ENCODE measurements around the gene CNOT6.

Gene CNOT6

DNA sequence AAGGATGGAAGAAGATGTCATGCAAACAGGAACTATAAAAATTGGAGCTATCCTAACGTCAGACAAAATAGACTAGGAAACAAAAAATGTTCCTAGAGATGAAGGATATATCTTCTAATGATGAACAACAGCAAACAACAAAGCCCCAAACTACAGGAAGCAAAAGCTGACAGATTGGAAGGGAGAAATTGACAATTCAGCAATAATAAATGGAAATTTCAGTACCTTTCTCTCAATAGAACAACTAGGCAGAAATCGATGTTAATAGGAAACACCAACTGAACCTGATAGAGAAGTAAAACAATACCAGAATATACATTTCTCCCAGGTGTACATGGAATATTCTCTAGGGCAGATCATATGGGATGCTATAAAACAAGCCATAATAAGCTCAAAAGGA lies 89.6 kb downstream of the CNOT6 start:
- H3K4me3 Mint-ChIP-seq: no peak overlapping the region
- DNase-seq (no peak), ATAC-seq (replicated peaks) (no peak)
- H3K27ac Mint-ChIP-seq: no peak overlapping the region
- no peaks in the 10 kb centered on the region for H3K9me3 Mint-ChIP-seq
- peaks cover 3% of the 10 kb centered on the region for H3K36me3 Mint-ChIP-seq (ENCODE audit: insufficient read depth)
- peaks cover under 1 to 7% of the 10 kb centered on the region in 2 donors for H3K27me3 Mint-ChIP-seq
- no peaks in the 10 kb centered on the region for H3K4me1 Mint-ChIP-seq (ENCODE audit: low read depth in 2 of 2)

DNA sequence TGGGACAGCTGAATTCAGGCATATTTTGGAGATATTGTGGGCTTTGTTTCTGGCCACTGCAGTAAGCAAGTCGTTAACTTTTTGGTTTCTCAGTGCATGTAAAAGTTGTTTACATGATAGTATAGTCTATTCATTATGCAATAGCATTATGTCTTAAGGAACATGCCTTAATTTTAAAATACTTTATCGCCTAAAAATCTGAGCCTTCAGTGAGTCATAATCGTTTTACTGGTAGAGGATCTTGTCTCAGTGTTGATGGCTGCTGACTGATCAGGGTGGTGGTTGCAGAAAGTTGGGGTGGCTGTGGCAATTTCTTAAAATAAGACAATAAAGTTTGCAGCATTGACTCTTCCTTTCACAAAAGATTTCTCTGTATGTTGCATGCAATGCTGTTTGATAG lies 92.0 kb downstream of the CNOT6 start:
- DNase-seq (no peak), ATAC-seq (replicated peaks) (no peak)
- Mint-ChIP-seq H3K36me3 (ENCODE audit: insufficient read depth) (peaks cover 3% of the 10 kb centered on the region), H3K27ac (no peak overlapping the region), H3K27me3 (peaks cover 13 to 18% of the 10 kb centered on the region in 2 donors), H3K4me3 (no peak overlapping the region), H3K4me1 (ENCODE audit: low read depth in 2 of 2) (no peaks in the 10 kb centered on the region), H3K9me3 (no peaks in the 10 kb centered on the region)

DNA sequence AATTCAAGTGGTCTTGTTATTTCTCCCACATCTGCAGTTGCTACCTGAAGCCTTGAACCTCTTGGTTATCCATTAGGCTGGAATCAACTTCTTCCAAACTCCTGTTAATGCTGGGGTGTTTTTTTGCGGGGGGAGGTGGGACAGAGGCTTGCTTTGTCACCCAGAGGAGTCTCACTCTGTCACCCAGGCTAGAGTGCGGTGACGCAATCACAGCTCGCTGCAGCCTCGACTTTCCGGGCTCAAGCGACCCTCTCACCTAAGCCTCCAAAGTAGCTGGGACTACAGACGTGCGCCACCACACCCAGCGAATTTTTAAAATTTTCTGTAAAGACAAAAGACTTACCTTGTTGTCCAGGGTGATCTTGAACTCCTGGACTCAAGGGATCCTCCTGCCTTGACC lies 92.7 kb downstream of the CNOT6 start:
- H3K27me3 Mint-ChIP-seq: peaks cover 14 to 19% of the 10 kb centered on the region in 2 donors
- H3K4me1 Mint-ChIP-seq (ENCODE audit: low read depth in 2 of 2): no peaks in the 10 kb centered on the region
- peaks cover 3% of the 10 kb centered on the region for H3K36me3 Mint-ChIP-seq (ENCODE audit: insufficient read depth)
- no peak for ATAC-seq (replicated peaks)
- H3K4me3 Mint-ChIP-seq: no peak overlapping the region
- no peak overlapping the region for H3K27ac Mint-ChIP-seq
- no peak for DNase-seq
- no peaks in the 10 kb centered on the region for H3K9me3 Mint-ChIP-seq

DNA sequence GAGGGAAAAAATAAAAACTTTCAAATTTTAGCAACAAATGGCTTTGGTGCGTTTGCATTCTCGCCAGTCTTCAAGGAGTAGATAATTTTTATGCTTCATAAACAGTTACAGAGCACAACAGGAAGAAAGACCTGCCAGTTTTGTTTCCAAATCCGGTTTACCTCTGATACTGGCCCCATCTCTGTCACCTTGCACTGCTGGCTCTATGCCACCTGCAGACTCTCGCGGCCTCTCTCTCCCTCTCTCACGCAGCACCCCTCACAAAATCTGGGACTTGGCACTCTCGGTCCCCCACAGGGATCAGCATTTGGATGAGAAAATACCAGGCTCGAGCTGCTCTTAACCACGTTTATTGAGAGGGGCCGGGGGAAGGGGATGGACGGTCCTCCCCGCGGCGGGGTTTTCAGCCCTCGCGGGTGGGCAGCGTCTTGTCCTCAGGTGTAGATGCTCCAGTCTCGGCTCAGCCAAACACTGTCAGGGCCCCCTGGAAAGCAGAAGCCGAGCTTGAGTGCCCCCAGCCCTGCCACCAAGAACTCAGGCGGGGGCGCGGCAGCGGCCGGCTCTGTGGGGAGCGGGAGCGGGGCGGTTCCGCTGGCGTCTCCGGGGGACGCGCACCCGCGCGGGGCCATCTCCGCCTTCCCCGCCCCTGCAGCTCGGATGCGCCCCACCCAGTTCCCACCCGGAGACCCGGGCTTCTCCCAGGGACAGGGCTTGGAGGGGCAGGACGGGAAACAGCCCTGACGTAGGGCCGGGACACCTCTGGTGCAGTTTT lies 95.8 kb downstream of the CNOT6 start:
- H3K4me3 Mint-ChIP-seq: peak overlapping the region; percentile 15 to 72
- H3K9me3 Mint-ChIP-seq: no peaks in the 10 kb centered on the region
- peaks cover 0 to 3% of the 10 kb centered on the region in 2 donors for H3K4me1 Mint-ChIP-seq (ENCODE audit: low read depth in 2 of 2)
- H3K27ac Mint-ChIP-seq: no peak overlapping the region
- peak; percentile 41 for ATAC-seq (replicated peaks)
- no peak for DNase-seq
- no peaks in the 10 kb centered on the region for H3K36me3 Mint-ChIP-seq (ENCODE audit: insufficient read depth)
- H3K27me3 Mint-ChIP-seq: peaks cover 33 to 40% of the 10 kb centered on the region in 2 donors

DNA sequence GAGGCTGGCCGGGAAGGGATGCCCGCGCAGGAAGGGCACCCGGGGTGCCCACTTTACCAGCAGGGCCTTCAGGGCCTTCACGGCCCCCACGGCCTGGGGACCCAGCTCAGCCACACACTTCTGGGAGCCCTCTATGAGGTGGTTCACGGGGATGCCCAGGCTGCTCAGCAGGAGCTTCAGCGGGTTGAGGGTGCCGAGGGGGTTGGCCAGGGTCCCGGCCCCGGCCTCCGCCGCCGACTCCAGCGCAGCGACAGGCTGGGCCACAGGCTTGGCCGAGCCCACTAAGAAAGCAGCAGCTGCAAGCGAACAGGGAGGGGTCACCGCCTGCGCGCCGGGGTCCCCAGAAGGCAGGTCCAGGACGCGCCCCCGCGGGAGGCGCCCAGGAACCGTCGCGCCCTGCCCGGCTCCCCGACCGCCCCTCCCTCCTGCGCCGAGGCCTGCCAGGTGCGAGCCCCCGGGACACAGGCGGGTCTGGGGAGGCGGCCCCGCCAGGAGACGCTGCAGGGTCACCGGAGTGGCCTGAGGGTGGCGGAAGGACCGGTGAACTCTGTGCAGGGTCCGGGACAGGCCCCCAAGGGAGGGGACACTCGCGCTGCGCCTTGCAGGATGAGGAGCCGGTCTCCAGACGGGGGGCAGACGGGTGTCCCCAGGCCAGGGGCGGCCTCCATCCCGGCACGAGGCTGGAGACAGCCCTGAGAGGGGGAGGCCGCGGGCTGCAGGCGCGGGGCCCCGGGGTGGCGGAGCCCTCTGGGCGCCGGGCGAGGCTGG lies 96.5 kb downstream of the CNOT6 start:
- no peak overlapping the region for H3K27ac Mint-ChIP-seq
- DNase-seq (no peak), ATAC-seq (replicated peaks) (peak; percentile 31)
- no peaks in the 10 kb centered on the region for H3K36me3 Mint-ChIP-seq (ENCODE audit: insufficient read depth)
- peak overlapping the region in 1 of 2 donors; percentile 72 for H3K4me3 Mint-ChIP-seq
- H3K9me3 Mint-ChIP-seq: no peaks in the 10 kb centered on the region
- peaks cover 0 to 3% of the 10 kb centered on the region in 2 donors for H3K4me1 Mint-ChIP-seq (ENCODE audit: low read depth in 2 of 2)
- H3K27me3 Mint-ChIP-seq: peaks cover 33 to 40% of the 10 kb centered on the region in 2 donors

DNA sequence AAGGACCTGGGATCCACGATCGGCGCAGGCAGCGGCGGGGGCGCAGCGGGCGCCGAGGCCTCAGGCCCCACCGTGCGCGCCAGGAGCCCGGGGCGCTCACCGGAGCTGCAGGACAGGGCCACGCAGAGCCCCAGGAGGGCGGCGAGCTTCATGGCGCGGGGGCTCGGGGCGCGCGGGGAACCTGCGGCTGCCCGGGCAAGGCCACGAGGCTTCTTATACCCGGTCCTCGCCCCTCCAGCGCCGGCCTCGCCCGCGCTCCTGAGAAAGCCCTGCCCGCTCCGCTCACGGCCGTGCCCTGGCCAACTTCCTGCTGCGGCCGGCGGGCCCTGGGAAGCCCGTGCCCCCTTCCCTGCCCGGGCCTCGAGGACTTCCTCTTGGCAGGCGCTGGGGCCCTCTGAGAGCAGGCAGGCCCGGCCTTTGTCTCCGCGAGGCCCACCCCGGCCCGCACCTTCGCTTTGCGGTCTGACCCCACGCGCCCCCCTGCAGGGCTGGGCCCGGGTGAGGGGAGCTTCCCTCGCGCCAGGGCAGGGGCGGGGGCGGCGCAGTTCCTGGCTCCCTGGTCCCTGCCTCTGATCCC lies 97.2 kb downstream of the CNOT6 start, which contains the start of gene SCGB3A1:
Gene SCGB3A1 (minus strand): TSS at position 189 of the 577 bp plus-strand sequence. CDS start 37 bp downstream, at position 152.
- no peaks in the 10 kb centered on the region for H3K36me3 Mint-ChIP-seq (ENCODE audit: insufficient read depth)
- DNase-seq (no peak), ATAC-seq (replicated peaks) (peak; percentile 19)
- H3K4me1 Mint-ChIP-seq (ENCODE audit: low read depth in 2 of 2): peaks cover 0 to 3% of the 10 kb centered on the region in 2 donors
- H3K27ac Mint-ChIP-seq: no peak within 1 kb of the TSS
- H3K4me3 Mint-ChIP-seq: peak within 1 kb of the TSS in 1 of 2 donors; percentile 72
- H3K27me3 Mint-ChIP-seq: peaks cover 33 to 40% of the 10 kb centered on the region in 2 donors
- H3K9me3 Mint-ChIP-seq: no peaks in the 10 kb centered on the region

DNA sequence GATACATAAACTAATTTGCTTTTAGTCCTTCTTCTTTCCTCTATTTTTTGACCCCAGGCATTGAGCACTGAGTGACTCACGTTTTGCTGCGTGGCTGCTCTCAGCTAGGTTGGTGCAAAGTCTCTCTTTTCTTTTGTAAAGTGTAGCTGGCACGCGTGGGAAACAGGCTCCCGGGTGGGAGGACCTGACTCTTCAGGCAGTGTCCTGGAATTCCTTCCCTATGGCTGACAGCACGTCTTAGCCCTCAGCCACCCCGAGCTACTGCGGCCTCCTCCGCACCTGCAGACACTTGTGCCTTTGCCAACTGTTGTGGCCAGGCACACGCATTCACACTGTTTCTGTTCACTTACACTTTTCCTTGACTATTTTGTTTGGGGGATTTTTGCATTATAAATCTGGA lies 98.0 kb downstream of the CNOT6 start:
- Mint-ChIP-seq H3K4me1 (ENCODE audit: low read depth in 2 of 2) (peaks cover 0 to 3% of the 10 kb centered on the region in 2 donors), H3K9me3 (no peaks in the 10 kb centered on the region), H3K4me3 (peak overlapping the region in 1 of 2 donors; percentile 48), H3K36me3 (ENCODE audit: insufficient read depth) (no peaks in the 10 kb centered on the region), H3K27ac (no peak overlapping the region), H3K27me3 (peaks cover 33 to 40% of the 10 kb centered on the region in 2 donors)
- ATAC-seq (replicated peaks) (no peak), DNase-seq (no peak)

DNA sequence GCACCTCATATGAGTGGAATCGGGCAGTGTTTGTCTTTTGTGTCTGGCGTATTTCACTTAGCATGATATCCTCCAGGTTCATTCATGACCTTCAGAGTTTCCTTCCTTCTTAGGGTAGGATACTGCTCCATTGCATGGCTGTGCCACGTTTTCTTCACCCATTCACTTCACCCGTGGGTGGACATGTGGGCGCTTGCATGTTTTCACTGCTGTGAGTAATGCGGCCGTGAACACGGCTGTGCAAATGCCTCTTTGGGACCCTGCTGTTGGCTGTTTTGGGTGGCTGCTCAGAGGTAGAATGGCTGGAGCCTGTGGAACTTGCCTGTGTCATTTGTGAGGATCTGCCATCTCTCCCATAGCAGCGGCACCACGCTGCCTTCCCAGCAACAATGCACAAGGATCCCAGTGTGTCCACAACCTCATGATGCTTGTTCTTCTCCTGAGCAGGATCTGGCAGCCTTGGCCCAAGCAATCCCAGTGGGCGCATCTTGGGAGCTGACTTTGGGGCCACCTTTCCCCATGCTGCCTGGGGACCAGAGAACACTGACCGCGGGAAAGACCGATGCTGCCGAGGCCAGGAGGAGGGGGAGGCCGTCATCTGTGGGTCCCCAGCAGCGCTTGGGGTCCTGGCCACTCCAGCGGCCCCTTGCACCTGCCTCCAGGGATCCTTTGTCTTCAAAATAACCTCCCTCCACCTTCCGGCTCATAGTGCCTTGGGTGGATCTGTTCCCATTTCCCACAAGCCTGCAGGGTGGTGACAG lies 99.4 kb downstream of the CNOT6 start:
- Mint-ChIP-seq H3K4me3 (no peak overlapping the region), H3K9me3 (no peaks in the 10 kb centered on the region), H3K36me3 (ENCODE audit: insufficient read depth) (no peaks in the 10 kb centered on the region), H3K4me1 (ENCODE audit: low read depth in 2 of 2) (peaks cover 0 to 3% of the 10 kb centered on the region in 2 donors), H3K27me3 (peaks cover 33 to 36% of the 10 kb centered on the region in 2 donors), H3K27ac (peak overlapping the region in 1 of 2 donors; percentile 32)
- DNase-seq (no peak), ATAC-seq (replicated peaks) (no peak)

DNA sequence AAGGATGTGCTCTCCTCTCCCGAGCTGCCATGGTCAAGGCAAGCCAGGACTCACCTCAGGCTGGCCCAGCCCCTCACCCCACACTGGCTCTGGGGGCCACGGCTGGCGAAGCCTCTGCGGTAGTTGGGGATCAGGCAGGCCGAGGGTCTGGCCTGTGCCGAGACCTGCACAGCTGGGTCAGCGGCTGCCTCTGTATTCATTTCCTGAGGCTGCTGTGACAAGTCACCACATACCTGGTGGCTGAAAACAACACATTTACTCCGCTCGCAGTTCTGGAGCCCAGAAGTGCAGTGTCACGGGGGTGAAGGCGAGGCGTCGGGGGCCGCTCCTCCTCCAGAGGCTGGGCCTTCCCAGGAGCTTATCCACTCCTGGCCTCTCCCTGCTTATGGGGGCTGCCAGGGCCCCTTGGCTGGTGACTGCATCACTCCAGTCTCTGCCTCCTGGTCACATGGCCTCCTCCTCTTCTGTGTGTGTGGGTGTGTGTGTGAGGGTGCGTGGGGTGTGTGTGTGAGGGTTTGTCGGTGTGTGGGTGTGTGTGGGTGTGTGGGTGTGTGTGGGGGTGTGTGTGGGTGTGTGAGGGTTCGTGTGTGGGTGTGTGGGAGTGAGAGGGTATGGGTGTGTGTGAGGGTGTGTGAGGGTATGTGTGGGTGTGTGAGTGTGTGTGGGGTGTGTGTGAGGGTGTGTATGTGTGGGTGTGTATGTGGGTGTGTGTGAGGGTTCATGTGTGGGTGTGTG lies 100.3 kb downstream of the CNOT6 start:
- Mint-ChIP-seq H3K27ac (no peak overlapping the region), H3K27me3 (peaks cover 32 to 36% of the 10 kb centered on the region in 2 donors), H3K9me3 (no peaks in the 10 kb centered on the region), H3K36me3 (ENCODE audit: insufficient read depth) (no peaks in the 10 kb centered on the region), H3K4me1 (ENCODE audit: low read depth in 2 of 2) (peaks cover 0 to 3% of the 10 kb centered on the region in 2 donors), H3K4me3 (no peak overlapping the region)
- no peak for ATAC-seq (replicated peaks)
- no peak for DNase-seq

DNA sequence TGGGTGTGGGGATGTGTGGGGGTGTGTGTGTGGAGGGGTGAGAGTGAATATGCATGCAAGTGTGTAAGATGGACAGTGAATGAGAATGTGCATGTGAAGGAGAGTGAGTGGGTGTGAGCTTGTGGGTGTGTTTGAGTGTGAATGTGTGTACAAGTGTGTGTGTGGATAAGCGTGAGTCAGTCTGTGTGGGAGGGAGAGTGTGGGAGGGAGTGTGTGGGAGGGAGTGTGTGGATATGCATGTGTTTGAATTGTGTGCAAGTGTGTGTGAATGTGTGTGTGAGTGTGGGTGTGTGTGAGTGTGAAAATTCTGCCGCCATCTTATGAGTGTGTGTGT lies 100.8 kb downstream of the CNOT6 start:
- H3K27me3 Mint-ChIP-seq: peaks cover 26 to 35% of the 10 kb centered on the region in 2 donors
- no peaks in the 10 kb centered on the region for H3K9me3 Mint-ChIP-seq
- no peak overlapping the region for H3K27ac Mint-ChIP-seq
- DNase-seq: no peak
- no peak overlapping the region for H3K4me3 Mint-ChIP-seq
- no peak for ATAC-seq (replicated peaks)
- H3K36me3 Mint-ChIP-seq (ENCODE audit: insufficient read depth): no peaks in the 10 kb centered on the region
- peaks cover 0 to 3% of the 10 kb centered on the region in 2 donors for H3K4me1 Mint-ChIP-seq (ENCODE audit: low read depth in 2 of 2)

DNA sequence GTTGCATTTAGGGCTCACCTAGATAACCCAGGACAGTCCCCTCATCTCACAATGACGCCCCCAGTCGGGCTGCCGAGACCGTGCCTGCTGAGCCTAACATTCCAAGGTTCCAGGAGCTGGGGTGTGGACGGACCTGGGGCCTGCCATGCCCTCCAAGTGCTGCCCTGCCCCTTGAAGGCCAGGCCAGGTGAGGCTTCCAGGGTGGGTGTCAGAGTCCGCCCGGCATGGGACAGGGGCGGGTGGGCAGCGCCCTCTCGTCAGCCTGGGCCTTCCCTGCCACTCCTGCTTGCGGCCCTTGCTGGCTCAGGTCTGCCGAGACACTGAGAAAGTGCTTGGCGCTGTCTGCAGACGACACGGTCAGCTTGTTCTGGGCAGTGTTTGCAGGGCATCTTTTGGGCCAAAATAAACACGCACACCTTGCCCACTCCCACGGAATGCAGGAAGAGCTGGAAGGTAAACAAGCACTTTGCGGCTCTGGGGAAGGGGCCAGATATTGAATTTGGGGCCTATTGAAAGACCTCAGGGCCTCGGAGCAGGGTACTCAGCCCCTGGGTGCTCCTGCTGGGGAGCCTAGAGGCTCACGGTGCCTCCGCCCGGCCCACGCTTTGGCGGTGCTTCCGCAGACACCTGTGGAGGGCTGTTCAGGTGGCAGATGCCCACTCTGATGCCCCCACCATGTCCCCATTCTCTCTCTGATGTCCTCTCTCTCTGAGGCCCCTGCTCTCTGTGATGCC lies 101.4 kb downstream of the CNOT6 start:
- ATAC-seq (replicated peaks) (no peak), DNase-seq (no peak)
- Mint-ChIP-seq H3K4me1 (ENCODE audit: low read depth in 2 of 2) (peaks cover 0 to 3% of the 10 kb centered on the region in 2 donors), H3K36me3 (ENCODE audit: insufficient read depth) (no peaks in the 10 kb centered on the region), H3K4me3 (no peak overlapping the region), H3K27ac (no peak overlapping the region), H3K9me3 (no peaks in the 10 kb centered on the region), H3K27me3 (peaks cover 26 to 40% of the 10 kb centered on the region in 2 donors)

DNA sequence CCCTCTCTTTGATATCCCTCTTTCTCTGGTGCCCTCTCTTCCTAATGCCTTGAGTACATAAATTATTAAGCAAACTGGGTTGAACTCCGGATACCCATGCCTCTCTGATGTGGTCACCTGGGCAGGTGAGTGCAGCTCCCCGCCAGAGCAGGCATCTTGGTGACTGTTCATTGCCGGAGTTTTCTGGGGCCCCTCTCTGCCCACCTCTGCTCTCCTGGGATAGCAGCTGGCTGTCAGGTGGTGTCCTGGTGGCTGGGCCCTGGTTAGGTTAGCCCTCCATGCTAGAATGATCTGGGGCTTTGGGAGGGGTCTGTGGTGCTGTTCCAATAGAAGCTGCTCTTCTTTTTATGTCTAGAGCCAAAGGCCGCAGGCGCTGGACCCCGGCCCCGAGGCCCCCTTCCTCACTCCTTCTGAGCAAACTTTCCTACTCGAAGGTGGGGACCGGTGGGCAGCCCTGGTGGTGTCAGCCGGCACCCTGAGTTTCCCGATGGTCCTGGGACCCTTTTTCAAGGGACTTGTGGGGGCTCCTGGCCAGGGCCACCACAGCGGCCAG lies 102.0 kb downstream of the CNOT6 start:
- H3K4me1 Mint-ChIP-seq (ENCODE audit: low read depth in 2 of 2): peaks cover 0 to 3% of the 10 kb centered on the region in 2 donors
- H3K9me3 Mint-ChIP-seq: no peaks in the 10 kb centered on the region
- no peak overlapping the region for H3K4me3 Mint-ChIP-seq
- no peak for DNase-seq
- H3K36me3 Mint-ChIP-seq (ENCODE audit: insufficient read depth): no peaks in the 10 kb centered on the region
- peaks cover 26 to 41% of the 10 kb centered on the region in 2 donors for H3K27me3 Mint-ChIP-seq
- ATAC-seq (replicated peaks): no peak
- H3K27ac Mint-ChIP-seq: no peak overlapping the region
